Activated CD4-positive, alpha-beta memory T cell treated with anti-CD3 and anti-CD28 coated beads, Interleukin-2, amount 10 ng/mL, durations not matched to agents 7 days and 5 days (primary cell): Measurements from ENCODE around the gene MYH11. TPM values are rescaled to one million over a fixed set of nuclear protein-coding genes. Genes with fewer than 3 reads are reported as not detected.
"Not testable (repeated sequence)": the region's sequence is repeated elsewhere in the genome, so short reads cannot be mapped to it uniquely, and the experiment has no call there.

Experiments used
- CTCF ChIA-PET: fragments of 350-600 bp; sonication (Branson Sonifier 250); formaldehyde crosslinking; loops from one replicate; lab custom pipeline; 2021; ENCODE audit warnings: antibody characterized with exemption, inconsistent platforms; lab: Charles Lee
- POLR2A ChIA-PET: fragments of 350-600 bp; sonication (Branson Sonifier 250); formaldehyde crosslinking; loops from one replicate; lab custom pipeline; 2021; ENCODE audit warnings: antibody characterized with exemption; lab: Charles Lee
- DNase-seq: peaks from one replicate; pipeline ENCODE4 v3.0.0-alpha.2; 2020
- H3K27ac Mint-ChIP-seq: one replicate; pipeline ENCODE4 v1.8.0; 2021; ENCODE audit warnings: mild to moderate bottlenecking, mixed read lengths
- H3K27me3 Mint-ChIP-seq: one replicate; pipeline ENCODE4 v1.8.0; 2021; ENCODE audit warnings: mixed read lengths
- H3K36me3 Mint-ChIP-seq: one replicate; pipeline ENCODE4 v1.8.0; 2021; ENCODE audit warnings: low read depth, mixed read lengths
- H3K4me1 Mint-ChIP-seq: one replicate; pipeline ENCODE4 v1.8.0; 2021; ENCODE audit warnings: mixed read lengths
- H3K4me3 Mint-ChIP-seq: one replicate; pipeline ENCODE4 v1.8.0; 2021; ENCODE audit warnings: mild to moderate bottlenecking, mixed read lengths
- H3K9me3 Mint-ChIP-seq: one replicate; pipeline ENCODE4 v1.8.0; 2021; ENCODE audit warnings: mixed read lengths
- total RNA-seq, 2 experiments: library from RNA; stranded (reverse); gene quantifications; one replicate each; pipeline ENCODE4 v1.2.3, GENCODE V29; 2021

Gene MYH11
- total RNA-seq, 2 experiments from 2014 or later, result 0.08 to 0.10 TPM

GRCh38 chr16:15701975-15702970 is 154.6 kb downstream of the MYH11 start:
- no peaks in the 10 kb centered on the region for H3K9me3 Mint-ChIP-seq
- no peak overlapping the region for H3K27ac Mint-ChIP-seq
- peaks cover 57% of the 10 kb centered on the region for H3K36me3 Mint-ChIP-seq
- ChIA-PET CTCF (no interaction called here), POLR2A (interaction anchor here (0.8 kb wide), 1 partner anchor 59 kb away, joined by 3 read pairs; the partner anchor contains the start of gene MARF1)
- peaks cover 20% of the 10 kb centered on the region for H3K4me1 Mint-ChIP-seq
- no peak for DNase-seq
- no peaks in the 10 kb centered on the region for H3K27me3 Mint-ChIP-seq
- no peak overlapping the region for H3K4me3 Mint-ChIP-seq

DNA sequence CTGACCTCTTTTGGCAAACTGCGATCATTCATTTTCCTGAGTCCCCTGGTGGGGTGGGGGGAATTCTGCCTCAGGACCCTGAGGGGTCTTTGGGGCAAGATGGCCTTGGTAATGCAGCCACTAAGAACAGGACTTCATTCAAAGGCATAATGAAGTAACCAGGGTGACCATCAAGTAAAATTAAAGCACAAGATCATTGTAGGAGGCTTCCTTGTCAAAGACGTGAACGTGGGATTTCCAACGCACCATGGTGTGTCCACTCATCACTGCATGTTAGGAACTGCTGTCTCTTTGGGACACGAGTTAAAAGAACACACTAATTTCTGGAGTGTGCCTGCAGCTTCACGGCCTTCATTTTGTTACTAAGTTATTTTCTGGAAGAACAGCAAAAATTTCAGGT is 155.5 kb downstream of the MYH11 start:
- DNase-seq, result no peak
- Mint-ChIP-seq H3K27ac (no peak overlapping the region), H3K27me3 (no peaks in the 10 kb centered on the region), H3K36me3 (peaks cover 64% of the 10 kb centered on the region), H3K9me3 (no peaks in the 10 kb centered on the region), H3K4me1 (peaks cover 20% of the 10 kb centered on the region), H3K4me3 (no peak overlapping the region)
- ChIA-PET POLR2A (no interaction called here), CTCF (interaction anchor here (0.6 kb wide), 1 partner anchor 21 kb away, joined by 3 read pairs; no protein-coding TSS in a partner anchor)

GRCh38 chr16:15699819-15700218 is 157.0 kb downstream of the MYH11 start:
- no peak overlapping the region for H3K4me3 Mint-ChIP-seq
- ChIA-PET POLR2A (interaction anchor here (1.1 kb wide), 1 partner anchor 58 kb away, joined by 3 read pairs; no protein-coding TSS in a partner anchor), CTCF (no interaction called here)
- no peak overlapping the region for H3K27ac Mint-ChIP-seq
- H3K4me1 Mint-ChIP-seq, result peaks cover 20% of the 10 kb centered on the region
- H3K36me3 Mint-ChIP-seq, result peaks cover 72% of the 10 kb centered on the region
- H3K27me3 Mint-ChIP-seq, result no peaks in the 10 kb centered on the region
- no peak for DNase-seq
- H3K9me3 Mint-ChIP-seq, result no peaks in the 10 kb centered on the region

DNA sequence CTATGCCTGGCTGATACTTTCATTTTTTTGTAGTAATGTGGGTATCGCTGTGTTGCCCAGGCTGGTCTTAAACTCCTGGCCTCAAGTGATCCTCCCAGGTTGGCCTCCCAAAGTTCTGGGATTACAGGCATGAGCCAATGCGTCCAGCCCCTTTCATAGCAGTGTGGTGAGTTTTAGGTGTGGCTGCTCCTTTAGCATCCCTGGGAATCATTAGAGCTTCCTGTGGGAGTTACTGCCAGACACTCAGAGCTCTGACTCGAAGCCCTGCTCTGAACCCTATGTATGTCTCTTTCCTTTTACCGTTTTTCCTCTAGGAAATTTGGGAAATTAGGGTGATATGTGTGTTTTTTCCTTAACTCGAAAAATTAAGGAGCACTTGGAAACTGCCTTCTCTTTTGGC is 162.3 kb downstream of the MYH11 start:
- Mint-ChIP-seq H3K36me3 (peaks cover 82% of the 10 kb centered on the region), H3K4me3 (no peak overlapping the region), H3K27ac (no peak overlapping the region), H3K9me3 (no peaks in the 10 kb centered on the region), H3K27me3 (no peaks in the 10 kb centered on the region), H3K4me1 (no peaks in the 10 kb centered on the region)
- DNase-seq, result no peak
- ChIA-PET POLR2A (no interaction called here), CTCF (interaction anchor here (0.6 kb wide), 1 partner anchor 296 kb away, joined by 5 read pairs; no protein-coding TSS in a partner anchor)

GRCh38 chr16:15692508-15692907 is 164.3 kb downstream of the MYH11 start:
- DNase-seq, H3K9me3 Mint-ChIP-seq, H3K27me3 Mint-ChIP-seq, H3K4me3 Mint-ChIP-seq, H3K4me1 Mint-ChIP-seq, H3K27ac Mint-ChIP-seq, POLR2A ChIA-PET: not testable (repeated sequence)
- peaks cover 88% of the 10 kb centered on the region for H3K36me3 Mint-ChIP-seq
- CTCF ChIA-PET, result interaction anchor here (1.0 kb wide), 1 partner anchor 10 kb away, joined by 3 read pairs; no protein-coding TSS in a partner anchor

DNA sequence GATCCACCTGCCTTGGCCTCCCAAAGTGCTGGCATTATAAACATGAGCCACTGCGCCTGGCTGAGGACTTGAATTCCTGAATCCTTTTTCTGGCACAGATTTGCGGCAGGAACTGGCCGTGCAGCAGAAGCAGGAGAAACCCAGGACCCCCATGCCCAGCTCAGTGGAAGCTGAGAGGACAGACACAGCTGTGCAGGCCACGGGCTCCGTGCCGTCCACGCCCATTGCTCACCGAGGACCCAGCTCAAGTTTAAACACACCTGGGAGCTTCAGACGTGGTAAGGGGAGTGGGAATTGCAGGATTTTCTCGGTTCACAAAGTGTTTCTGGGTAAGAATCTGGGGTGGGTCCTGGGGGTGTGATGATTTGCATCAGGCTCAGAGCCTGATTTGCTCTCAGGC is 165.8 kb downstream of the MYH11 start:
- H3K9me3 Mint-ChIP-seq, result no peaks in the 10 kb centered on the region
- POLR2A ChIA-PET, result no interaction called here
- H3K36me3 Mint-ChIP-seq, result peaks cover 88% of the 10 kb centered on the region
- H3K4me1 Mint-ChIP-seq, result no peaks in the 10 kb centered on the region
- no peak for DNase-seq
- H3K27me3 Mint-ChIP-seq, result no peaks in the 10 kb centered on the region
- no peak overlapping the region for H3K27ac Mint-ChIP-seq
- CTCF ChIA-PET, result interaction anchor here (1.6 kb wide), 1 partner anchor 9 kb away, joined by 4 read pairs; no protein-coding TSS in a partner anchor
- no peak overlapping the region for H3K4me3 Mint-ChIP-seq

- Mint-ChIP-seq H3K27ac (no peak overlapping the region), H3K36me3 (peaks cover 89% of the 10 kb centered on the region), H3K9me3 (no peaks in the 10 kb centered on the region), H3K27me3 (no peaks in the 10 kb centered on the region), H3K4me1 (no peaks in the 10 kb centered on the region), H3K4me3 (no peak overlapping the region)
- DNase-seq, result no peak
- ChIA-PET CTCF (interaction anchor here (1.6 kb wide), 1 partner anchor 8 kb away, joined by 4 read pairs; no protein-coding TSS in a partner anchor), POLR2A (no interaction called here)
Measured at GRCh38 chr16:15690296-15690695, 166.5 kb downstream of the MYH11 start.

- Mint-ChIP-seq H3K36me3 (peaks cover 84% of the 10 kb centered on the region), H3K27ac (no peak overlapping the region), H3K27me3 (no peaks in the 10 kb centered on the region), H3K4me3 (no peak overlapping the region), H3K9me3 (no peaks in the 10 kb centered on the region), H3K4me1 (no peaks in the 10 kb centered on the region)
- ChIA-PET POLR2A (no interaction called here), CTCF (no interaction called here)
- DNase-seq, result no peak
Measured at GRCh38 chr16:15689290-15689689, 167.5 kb downstream of the MYH11 start.

DNA sequence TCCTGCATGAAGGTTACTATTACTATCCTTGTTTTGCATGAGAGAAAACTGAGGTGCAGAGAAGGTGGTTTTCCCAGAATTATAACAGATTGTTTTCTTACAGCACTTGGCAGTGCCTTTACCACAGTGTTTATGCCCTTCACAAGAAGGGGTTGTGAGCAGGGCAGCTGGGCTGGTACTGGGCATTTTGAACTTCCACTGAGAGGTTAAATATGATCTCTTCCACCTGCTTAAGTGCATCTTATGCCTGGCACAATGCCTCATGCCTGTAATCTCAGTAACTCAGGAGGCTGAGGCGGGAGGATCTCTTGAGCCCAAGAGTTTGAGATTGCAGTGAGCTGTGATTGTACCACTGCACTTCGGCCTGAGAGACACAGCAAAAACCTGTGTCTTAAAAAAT is 170.5 kb downstream of the MYH11 start:
- no peak for DNase-seq
- POLR2A ChIA-PET, result no interaction called here
- Mint-ChIP-seq H3K4me3 (no peak overlapping the region), H3K27me3 (no peaks in the 10 kb centered on the region), H3K9me3 (no peaks in the 10 kb centered on the region), H3K27ac (no peak overlapping the region), H3K4me1 (peaks cover 5% of the 10 kb centered on the region), H3K36me3 (peaks cover 67% of the 10 kb centered on the region)
- CTCF ChIA-PET, result no interaction called here

DNA sequence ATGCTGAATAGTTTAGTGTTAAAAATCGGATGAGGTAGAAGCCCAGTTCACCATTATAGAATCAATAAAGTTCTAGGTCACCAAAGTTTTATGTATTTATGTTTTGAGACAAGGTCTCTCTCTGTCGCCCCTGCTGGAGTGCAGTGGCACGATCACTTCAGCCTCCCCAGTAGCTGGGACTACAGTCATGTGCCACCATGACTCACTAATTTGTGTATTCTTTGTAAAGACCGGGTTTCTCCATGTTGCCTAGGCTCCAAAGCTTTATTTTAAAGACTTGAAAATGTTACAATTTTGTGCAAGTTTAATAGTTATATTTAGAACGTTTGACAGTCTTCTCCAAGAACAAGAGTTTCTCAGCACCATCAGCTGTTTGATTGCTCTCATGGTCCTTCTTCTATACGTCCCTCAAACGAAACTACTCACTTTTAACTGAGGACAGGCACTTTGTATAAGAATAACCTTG is 174.7 kb downstream of the MYH11 start:
- no peaks in the 10 kb centered on the region for H3K27me3 Mint-ChIP-seq
- H3K36me3 Mint-ChIP-seq, result peaks cover 63% of the 10 kb centered on the region
- peaks cover 10% of the 10 kb centered on the region for H3K4me1 Mint-ChIP-seq
- DNase-seq, result peak; percentile 51
- no peak overlapping the region for H3K4me3 Mint-ChIP-seq
- no peaks in the 10 kb centered on the region for H3K9me3 Mint-ChIP-seq
- H3K27ac Mint-ChIP-seq, result no peak overlapping the region
- ChIA-PET POLR2A (interaction anchor here (1.0 to 1.4 kb wide), 3 partner anchors 10 to 39 kb away, joined by 3 to 6 read pairs (median 4); partner anchors contain the start of gene MARF1), CTCF (interaction anchor here (0.8 to 1.8 kb wide), 8 partner anchors 9 to 39 kb away, joined by 3 to 7 read pairs (median 4); partner anchors contain the start of gene MARF1)

DNA sequence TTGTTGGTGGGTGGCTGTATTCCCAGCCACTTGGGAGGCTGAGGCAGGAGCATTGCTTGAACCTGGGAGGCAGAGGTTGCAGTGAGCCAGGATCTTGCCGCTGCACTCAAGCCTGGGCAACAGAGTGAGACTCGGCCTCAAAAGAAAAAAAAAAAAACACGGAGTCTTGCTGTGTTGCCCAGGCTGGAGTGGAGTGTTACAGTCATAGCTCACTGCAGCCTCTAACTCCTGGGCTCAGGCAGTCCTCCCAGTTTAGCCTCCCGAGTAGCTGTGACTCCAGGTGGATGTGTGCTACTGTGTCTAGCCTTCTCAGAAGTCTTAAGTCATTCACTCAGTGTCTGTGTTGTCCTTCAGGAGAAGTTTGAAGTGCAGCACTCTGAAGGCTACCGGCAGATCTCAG is 179.4 kb downstream of the MYH11 start:
- Mint-ChIP-seq H3K36me3 (peaks cover 74% of the 10 kb centered on the region), H3K4me1 (peaks cover 44% of the 10 kb centered on the region), H3K4me3 (no peak overlapping the region), H3K9me3 (no peaks in the 10 kb centered on the region), H3K27ac (peak overlapping the region; percentile 8), H3K27me3 (no peaks in the 10 kb centered on the region)
- ChIA-PET POLR2A (no interaction called here), CTCF (no interaction called here)
- DNase-seq, result no peak

DNA sequence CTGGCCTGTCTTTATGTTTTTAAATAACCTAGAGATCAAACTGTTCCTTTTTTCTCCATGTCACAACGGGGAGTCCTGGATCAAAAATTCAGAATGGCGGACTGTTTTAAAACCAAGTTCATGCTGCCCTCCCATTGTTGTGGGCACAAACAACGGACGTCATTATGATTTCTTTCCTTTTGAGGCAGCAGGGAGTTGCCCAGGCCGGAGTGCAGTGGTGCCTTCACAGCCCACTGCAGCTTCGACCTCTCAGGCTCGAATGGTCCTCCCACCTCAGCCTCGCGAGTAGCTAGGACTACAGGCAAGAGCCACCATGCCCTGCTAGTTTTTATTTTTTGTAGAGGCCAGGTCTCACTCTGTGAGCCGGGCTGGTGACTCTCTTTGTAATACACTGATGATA is 180.3 kb downstream of the MYH11 start:
- Mint-ChIP-seq H3K4me3 (no peak overlapping the region), H3K4me1 (peaks cover 48% of the 10 kb centered on the region), H3K27ac (peak overlapping the region; percentile 49), H3K27me3 (no peaks in the 10 kb centered on the region), H3K9me3 (no peaks in the 10 kb centered on the region), H3K36me3 (peaks cover 74% of the 10 kb centered on the region)
- ChIA-PET CTCF (interaction anchor here (1.2 kb wide), 1 partner anchor 11 kb away, joined by 4 read pairs; no protein-coding TSS in a partner anchor), POLR2A (no interaction called here)
- no peak for DNase-seq

GRCh38 chr16:15674571-15674970 is 182.3 kb downstream of the MYH11 start:
- POLR2A ChIA-PET, result interaction anchor here (3.8 kb wide), 1 partner anchor 31 kb away, joined by 50 read pairs; the partner anchor contains the start of gene MARF1
- DNase-seq, result no peak
- no peaks in the 10 kb centered on the region for H3K27me3 Mint-ChIP-seq
- CTCF ChIA-PET, result interaction anchor here (0.7 kb wide), 1 partner anchor 74 kb away, joined by 4 read pairs; no protein-coding TSS in a partner anchor
- peaks cover 61% of the 10 kb centered on the region for H3K4me1 Mint-ChIP-seq
- H3K27ac Mint-ChIP-seq, result peak overlapping the region; percentile 99
- H3K36me3 Mint-ChIP-seq, result peaks cover 78% of the 10 kb centered on the region
- H3K9me3 Mint-ChIP-seq, result no peaks in the 10 kb centered on the region
- H3K4me3 Mint-ChIP-seq, result no peak overlapping the region
